ENCODE measurements around the gene SERPINA6. TPM values are rescaled to one million over a fixed set of nuclear protein-coding genes. Genes with fewer than 3 reads are reported as not detected.
A peak's percentile ranks its signal among the peaks of the same experiment; 100 is the strongest.
"Not testable (repeated sequence)": the region's sequence is repeated elsewhere in the genome, so short reads cannot be mapped to it uniquely, and the experiment has no call there.

The SERPINA6 gene
- polyA plus RNA-seq, 3 donors = not detected

DNA sequence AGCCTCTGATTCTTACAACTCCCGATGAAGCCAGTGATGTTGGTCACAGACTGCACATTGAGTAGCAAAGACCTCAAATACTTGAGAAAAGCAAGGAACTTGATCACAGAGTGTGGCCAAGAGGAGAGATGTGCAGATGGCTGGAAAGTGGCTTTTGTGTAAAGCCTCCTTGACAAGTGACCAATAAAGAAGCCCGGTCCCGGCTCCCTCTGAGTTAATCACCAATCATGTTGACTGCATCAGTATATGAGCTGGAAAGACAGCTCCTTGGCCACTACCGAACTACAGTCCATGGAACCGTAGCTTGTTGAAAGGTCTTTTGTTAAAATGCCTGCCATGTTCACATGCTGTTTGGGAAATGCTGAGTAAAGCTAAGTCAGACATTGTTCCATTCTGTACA lies 23.7 kb upstream of the SERPINA6 start:
- Histone ChIP-seq H3K9ac (ENCODE audit: insufficient read depth, low read length, poor library complexity, severe bottlenecking) (no peak overlapping the region), H3K4me3 (replicated peaks in 1 of 3; ENCODE audit: low read depth in 2 of 3, low read length in 3 of 3) (no peak overlapping the region), H4K20me1 (ENCODE audit: insufficient read depth, low read length) (no peaks in the 10 kb centered on the region), H2AFZ (ENCODE audit: insufficient read depth, low read depth, low read length, poor library complexity, severe bottlenecking) (no peak overlapping the region), H3K4me1 (ENCODE audit: control insufficient read depth in 1 of 2, insufficient read depth in 2 of 2, low read length in 2 of 2) (peaks cover 14 to 22% of the 10 kb centered on the region in 2 donors), H3K27ac (ENCODE audit: low read depth in 1 of 2, low read length in 2 of 2) (no peak overlapping the region), H3K27me3 (ENCODE audit: control insufficient read depth in 2 of 2, insufficient read depth in 2 of 2, low read length in 2 of 2) (peaks cover 0 to 12% of the 10 kb centered on the region in 2 donors), H3K36me3 (replicated peaks in 1 of 2; ENCODE audit: control insufficient read depth in 1 of 2, insufficient read depth in 2 of 2, low read length in 2 of 2) (no peaks in the 10 kb centered on the region), H3K9me3 (replicated peaks in 1 of 2; ENCODE audit: control insufficient read depth in 1 of 2, insufficient read depth in 1 of 2, low read length in 2 of 2) (no peaks in the 10 kb centered on the region), H3K4me2 (replicated peaks; ENCODE audit: extremely low read depth, low read length, poor library complexity, severe bottlenecking) (no peak overlapping the region), H3K79me2 (ENCODE audit: insufficient read depth, low read length) (no peaks in the 10 kb centered on the region)
- no peak overlapping the region for H3K4me3 Mint-ChIP-seq
- WGBS (ENCODE audit: insufficient coverage) = 92% methylated on average over 3 of the region's 5 CpGs
- no peaks in the 10 kb centered on the region for H3K36me3 Mint-ChIP-seq
- no peak for DNase-seq
- H3K4me1 Mint-ChIP-seq = peaks cover 24% of the 10 kb centered on the region
- peaks cover 16 to 28% (median 18%) of the 10 kb centered on the region in 3 donors for H3K27me3 Mint-ChIP-seq (ENCODE audit: low read depth in 3 of 3)
- TF ChIP-seq, protein P1, sequence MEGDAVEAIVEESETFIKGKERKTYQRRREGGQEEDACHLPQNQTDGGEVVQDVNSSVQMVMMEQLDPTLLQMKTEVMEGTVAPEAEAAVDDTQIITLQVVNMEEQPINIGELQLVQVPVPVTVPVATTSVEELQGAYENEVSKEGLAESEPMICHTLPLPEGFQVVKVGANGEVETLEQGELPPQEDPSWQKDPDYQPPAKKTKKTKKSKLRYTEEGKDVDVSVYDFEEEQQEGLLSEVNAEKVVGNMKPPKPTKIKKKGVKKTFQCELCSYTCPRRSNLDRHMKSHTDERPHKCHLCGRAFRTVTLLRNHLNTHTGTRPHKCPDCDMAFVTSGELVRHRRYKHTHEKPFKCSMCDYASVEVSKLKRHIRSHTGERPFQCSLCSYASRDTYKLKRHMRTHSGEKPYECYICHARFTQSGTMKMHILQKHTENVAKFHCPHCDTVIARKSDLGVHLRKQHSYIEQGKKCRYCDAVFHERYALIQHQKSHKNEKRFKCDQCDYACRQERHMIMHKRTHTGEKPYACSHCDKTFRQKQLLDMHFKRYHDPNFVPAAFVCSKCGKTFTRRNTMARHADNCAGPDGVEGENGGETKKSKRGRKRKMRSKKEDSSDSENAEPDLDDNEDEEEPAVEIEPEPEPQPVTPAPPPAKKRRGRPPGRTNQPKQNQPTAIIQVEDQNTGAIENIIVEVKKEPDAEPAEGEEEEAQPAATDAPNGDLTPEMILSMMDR (IDR thresholded peaks at IDR 0.05) = no peak
- H3K27ac Mint-ChIP-seq = no peak overlapping the region
- intact Hi-C loops (cut with micrococcal nuclease) = no loop called here
- H3K9me3 Mint-ChIP-seq = peaks cover 0 to 3% (median 0%) of the 10 kb centered on the region in 7 donors

DNA sequence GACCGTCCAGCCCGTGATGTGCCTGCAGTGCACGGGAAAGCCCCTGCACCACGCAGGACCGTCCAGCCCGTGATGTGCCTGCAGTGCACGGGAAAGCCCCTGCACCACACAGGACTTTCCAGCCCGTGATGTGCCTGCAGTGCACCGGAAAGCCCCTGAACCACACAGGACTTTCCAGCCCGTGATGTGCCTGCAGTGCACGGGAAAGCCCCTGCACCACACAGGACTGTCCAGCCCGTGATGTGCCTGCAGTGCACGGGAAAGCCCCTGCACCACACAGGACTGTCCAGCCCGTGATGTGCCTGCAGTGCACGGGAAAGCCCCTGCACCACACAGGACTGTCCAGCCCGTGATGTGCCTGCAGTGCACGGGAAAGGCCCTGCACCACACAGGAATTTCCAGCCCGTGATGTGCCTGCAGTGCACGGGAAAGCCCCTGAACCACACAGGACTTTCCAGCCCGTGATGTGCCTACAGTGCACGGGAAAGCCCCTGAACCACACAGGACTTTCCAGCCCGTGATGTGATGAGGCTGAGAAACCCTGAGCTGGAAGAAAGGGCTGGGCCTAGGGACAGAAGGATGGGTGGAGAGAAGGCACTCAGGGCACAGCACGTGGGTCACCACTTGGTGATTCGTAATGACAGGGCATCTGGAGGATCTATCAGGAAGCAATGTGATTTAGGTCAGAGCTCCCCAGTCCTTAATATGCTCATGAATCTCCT lies 23.1 kb upstream of the SERPINA6 start:
- H3K9ac ChIP-seq (ENCODE audit: insufficient read depth, low read length, poor library complexity, severe bottlenecking); H3K27ac ChIP-seq (ENCODE audit: low read depth in 1 of 2, low read length in 2 of 2); H3K36me3 Mint-ChIP-seq; H3K9me3 ChIP-seq (replicated peaks in 1 of 2; ENCODE audit: control insufficient read depth in 1 of 2, insufficient read depth in 1 of 2, low read length in 2 of 2); H3K9me3 Mint-ChIP-seq; H2AFZ ChIP-seq (ENCODE audit: insufficient read depth, low read depth, low read length, poor library complexity, severe bottlenecking); H3K4me3 Mint-ChIP-seq; H3K36me3 ChIP-seq (replicated peaks in 1 of 2; ENCODE audit: control insufficient read depth in 1 of 2, insufficient read depth in 2 of 2, low read length in 2 of 2); intact Hi-C loops (cut with micrococcal nuclease); H4K20me1 ChIP-seq (ENCODE audit: insufficient read depth, low read length); H3K4me3 ChIP-seq (replicated peaks in 1 of 3; ENCODE audit: low read depth in 2 of 3, low read length in 3 of 3); H3K79me2 ChIP-seq (ENCODE audit: insufficient read depth, low read length); H3K4me2 ChIP-seq (replicated peaks; ENCODE audit: extremely low read depth, low read length, poor library complexity, severe bottlenecking): not testable (repeated sequence)
- H3K4me1 Mint-ChIP-seq = peaks cover 28% of the 10 kb centered on the region
- DNase-seq = peak; percentile 6 to 90 (median 37)
- Histone ChIP-seq H3K4me1 (ENCODE audit: control insufficient read depth in 1 of 2, insufficient read depth in 2 of 2, low read length in 2 of 2) (peaks cover 18 to 28% of the 10 kb centered on the region in 2 donors), H3K27me3 (ENCODE audit: control insufficient read depth in 2 of 2, insufficient read depth in 2 of 2, low read length in 2 of 2) (peaks cover 0 to 12% of the 10 kb centered on the region in 2 donors)
- 74% methylated on average over 21 of the region's 24 CpGs for WGBS (ENCODE audit: insufficient coverage)
- peaks cover 16 to 22% (median 16%) of the 10 kb centered on the region in 3 donors for H3K27me3 Mint-ChIP-seq (ENCODE audit: low read depth in 3 of 3)
- peak overlapping the region in 1 of 7 donors; percentile 3 for H3K27ac Mint-ChIP-seq

Data from CD14-positive monocyte (primary cell).